BJ (cell line): ENCODE results near the gene IZUMO1. TPM values are rescaled to one million over a fixed set of nuclear protein-coding genes. Genes with fewer than 3 reads are reported as not detected.
A peak's percentile ranks its signal among the peaks of the same experiment; 100 is the strongest.

Source experiments
- CTCF ChIA-PET: fragments of 350-600 bp; formaldehyde crosslinking; extraction: SDS; loops from one replicate; lab custom pipeline; 2021; ENCODE audit warnings: antibody characterized with exemption, inconsistent platforms; lab: Yijun Ruan, JAX
- POLR2A ChIA-PET: fragments of 300-600 bp; sonication (Branson Sonifier 250); formaldehyde crosslinking; extraction: SDS; loops from one replicate; lab custom pipeline; 2021; ENCODE audit warnings: antibody characterized with exemption; lab: Charles Lee
- DNase-seq: peaks from one replicate; pipeline ENCODE4 v3.0.0-alpha.2; 2011; ENCODE audit warnings: low read depth
- H3K27me3 ChIP-seq: 2 replicates; pipeline ENCODE4 v1.6.0; 2011; ENCODE audit warnings: low read length; ENCODE audit not compliant: control insufficient read depth, insufficient read depth
- H3K36me3 ChIP-seq: 2 replicates; pipeline ENCODE4 v1.5.1; 2011; ENCODE audit warnings: low read length; ENCODE audit not compliant: control insufficient read depth, insufficient read depth
- H3K4me3 ChIP-seq: 2 replicates; pipeline ENCODE4 v1.5.1; 2011; ENCODE audit warnings: low read depth, mild to moderate bottlenecking, control low read depth, low read length
- polyA plus RNA-seq: library from polyadenylated mRNA; depleted of rRNA; stranded (reverse); fragments of >200 nt; gene quantifications from 2 replicates; pipeline ENCODE4 v1.2.3, GENCODE V29; 2011
- TF ChIP-seq, protein P1 (sequence below): IDR thresholded peaks from 2 replicates; pipeline ENCODE4 v1.5.1; 2011; ENCODE audit warnings: low read depth, mild to moderate bottlenecking, control low read depth, inconsistent platforms, low read length, moderate library complexity; ENCODE audit not compliant: insufficient read depth

Gene IZUMO1
- polyA plus RNA-seq, 1 experiment = not detected

DNA sequence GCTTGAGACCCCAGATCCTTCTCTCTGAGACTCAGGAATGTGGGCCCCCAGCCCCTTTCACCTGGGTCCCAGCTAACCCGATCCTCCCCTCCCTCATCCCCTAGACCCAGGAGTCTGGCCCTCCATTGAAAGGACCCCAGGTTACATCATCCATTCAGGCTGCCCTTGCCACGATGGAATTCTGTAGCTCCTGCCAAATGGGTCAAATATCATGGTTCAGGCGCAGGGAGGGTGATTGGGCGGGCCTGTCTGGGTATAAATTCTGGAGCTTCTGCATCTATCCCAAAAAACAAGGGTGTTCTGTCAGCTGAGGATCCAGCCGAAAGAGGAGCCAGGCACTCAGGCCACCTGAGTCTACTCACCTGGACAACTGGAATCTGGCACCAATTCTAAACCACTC, 9.1 kb upstream of the IZUMO1 start:
- CTCF ChIA-PET = no interaction called here
- H3K27me3 ChIP-seq = peaks cover 9% of the 10 kb centered on the region
- no peaks in the 10 kb centered on the region for H3K36me3 ChIP-seq
- TF ChIP-seq, protein P1, sequence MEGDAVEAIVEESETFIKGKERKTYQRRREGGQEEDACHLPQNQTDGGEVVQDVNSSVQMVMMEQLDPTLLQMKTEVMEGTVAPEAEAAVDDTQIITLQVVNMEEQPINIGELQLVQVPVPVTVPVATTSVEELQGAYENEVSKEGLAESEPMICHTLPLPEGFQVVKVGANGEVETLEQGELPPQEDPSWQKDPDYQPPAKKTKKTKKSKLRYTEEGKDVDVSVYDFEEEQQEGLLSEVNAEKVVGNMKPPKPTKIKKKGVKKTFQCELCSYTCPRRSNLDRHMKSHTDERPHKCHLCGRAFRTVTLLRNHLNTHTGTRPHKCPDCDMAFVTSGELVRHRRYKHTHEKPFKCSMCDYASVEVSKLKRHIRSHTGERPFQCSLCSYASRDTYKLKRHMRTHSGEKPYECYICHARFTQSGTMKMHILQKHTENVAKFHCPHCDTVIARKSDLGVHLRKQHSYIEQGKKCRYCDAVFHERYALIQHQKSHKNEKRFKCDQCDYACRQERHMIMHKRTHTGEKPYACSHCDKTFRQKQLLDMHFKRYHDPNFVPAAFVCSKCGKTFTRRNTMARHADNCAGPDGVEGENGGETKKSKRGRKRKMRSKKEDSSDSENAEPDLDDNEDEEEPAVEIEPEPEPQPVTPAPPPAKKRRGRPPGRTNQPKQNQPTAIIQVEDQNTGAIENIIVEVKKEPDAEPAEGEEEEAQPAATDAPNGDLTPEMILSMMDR = no peak
- POLR2A ChIA-PET = no interaction called here
- DNase-seq = no peak
- H3K4me3 ChIP-seq = no peak overlapping the region

- Histone ChIP-seq H3K27me3 (peaks cover 9% of the 10 kb centered on the region; the same call in 1 of the 2 replicates), H3K4me3 (no peak within 1 kb of the TSS), H3K36me3 (no peaks in the 10 kb centered on the region)
- ChIA-PET POLR2A (no interaction called here), CTCF (no interaction called here)
- TF ChIP-seq, protein P1 = no peak
- no peak for DNase-seq
Measured at GRCh38 chr19:48755084-48755641, 8.5 kb upstream of the IZUMO1 start, which contains the start of gene FGF21. Gene FGF21 (plus strand): TSS chr19:48755524. CDS start chr19:48756237, 713 bp downstream.

- no peaks in the 10 kb centered on the region for H3K36me3 ChIP-seq
- peaks cover 9% of the 10 kb centered on the region; the same call in 1 of the 2 replicates for H3K27me3 ChIP-seq
- ChIA-PET POLR2A (no interaction called here), CTCF (no interaction called here)
- H3K4me3 ChIP-seq = peak within 1 kb of the TSS; percentile 24
- no peak for DNase-seq
- TF ChIP-seq, protein P1 = no peak
Measured at GRCh38 chr19:48752496-48753365, 6.0 kb upstream of the IZUMO1 start, which contains the start of gene FUT1. Gene FUT1 (minus strand): TSS chr19:48752641. CDS start chr19:48751281, 1,360 bp downstream.

- no peaks in the 10 kb centered on the region for H3K36me3 ChIP-seq
- peaks cover 9% of the 10 kb centered on the region; the same call in 1 of the 2 replicates for H3K27me3 ChIP-seq
- H3K4me3 ChIP-seq = peak overlapping the region; percentile 24
- no peak for DNase-seq
- TF ChIP-seq, protein P1 = no peak
- ChIA-PET CTCF (no interaction called here), POLR2A (no interaction called here)
Measured at GRCh38 chr19:48751845-48752495, 5.3 kb upstream of the IZUMO1 start.
